ENCODE results near the gene C13orf46. TPM values are rescaled to one million over a fixed set of nuclear protein-coding genes. Genes with fewer than 3 reads are reported as not detected.

Gene C13orf46
- total RNA-seq, 3 donors from 2014 or later, result 0.16 to 0.73 (median 0.66) TPM

DNA sequence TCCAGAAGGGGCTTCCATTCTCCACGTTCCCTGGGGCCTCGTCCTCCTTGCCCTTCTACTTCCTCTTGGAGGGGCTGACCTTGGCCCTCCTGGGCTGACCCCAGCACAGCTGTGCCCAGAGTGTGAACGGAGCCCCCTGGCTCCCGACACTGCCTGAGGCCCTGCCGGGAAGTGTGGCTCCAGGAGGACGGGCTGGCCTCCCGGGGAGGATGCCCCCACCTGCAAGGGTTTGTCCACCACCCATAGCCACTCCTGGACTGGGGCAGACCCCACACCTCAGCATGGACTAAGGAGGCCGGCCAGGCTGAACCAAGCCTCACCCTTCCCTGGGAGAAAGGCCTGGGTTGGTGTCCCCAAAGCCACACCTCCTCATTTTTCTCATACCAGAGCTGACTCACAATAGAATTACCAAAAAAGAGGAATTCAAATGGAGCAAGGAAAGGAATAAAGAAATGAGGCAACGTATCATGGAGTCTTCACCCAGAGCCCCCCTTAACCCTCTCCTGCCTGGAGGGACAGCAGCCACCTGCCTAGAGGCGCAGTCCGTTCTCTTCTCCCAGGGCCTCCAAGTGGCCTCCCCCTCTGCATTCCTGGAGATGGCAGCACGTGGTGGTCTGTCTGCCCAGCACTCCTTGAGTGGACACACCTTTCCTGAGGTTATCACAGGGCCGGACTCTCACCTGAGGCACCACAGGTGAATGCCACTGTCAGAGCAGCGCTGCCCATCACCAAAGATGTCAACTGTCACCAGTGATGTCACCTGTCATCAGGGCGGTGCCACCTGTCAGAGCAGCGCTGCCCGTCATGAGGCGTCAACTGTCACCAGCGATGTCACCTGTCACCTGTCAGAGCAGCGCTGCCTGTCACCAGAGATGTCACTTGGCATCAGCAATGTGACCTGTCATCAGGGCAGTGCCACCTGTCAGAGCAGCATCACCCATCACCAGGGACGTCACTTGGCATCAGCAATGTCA is 3.1 kb upstream of the C13orf46 start:
- no peaks in the 10 kb centered on the region for H3K9me3 ChIP-seq
- TF ChIP-seq, protein P1, sequence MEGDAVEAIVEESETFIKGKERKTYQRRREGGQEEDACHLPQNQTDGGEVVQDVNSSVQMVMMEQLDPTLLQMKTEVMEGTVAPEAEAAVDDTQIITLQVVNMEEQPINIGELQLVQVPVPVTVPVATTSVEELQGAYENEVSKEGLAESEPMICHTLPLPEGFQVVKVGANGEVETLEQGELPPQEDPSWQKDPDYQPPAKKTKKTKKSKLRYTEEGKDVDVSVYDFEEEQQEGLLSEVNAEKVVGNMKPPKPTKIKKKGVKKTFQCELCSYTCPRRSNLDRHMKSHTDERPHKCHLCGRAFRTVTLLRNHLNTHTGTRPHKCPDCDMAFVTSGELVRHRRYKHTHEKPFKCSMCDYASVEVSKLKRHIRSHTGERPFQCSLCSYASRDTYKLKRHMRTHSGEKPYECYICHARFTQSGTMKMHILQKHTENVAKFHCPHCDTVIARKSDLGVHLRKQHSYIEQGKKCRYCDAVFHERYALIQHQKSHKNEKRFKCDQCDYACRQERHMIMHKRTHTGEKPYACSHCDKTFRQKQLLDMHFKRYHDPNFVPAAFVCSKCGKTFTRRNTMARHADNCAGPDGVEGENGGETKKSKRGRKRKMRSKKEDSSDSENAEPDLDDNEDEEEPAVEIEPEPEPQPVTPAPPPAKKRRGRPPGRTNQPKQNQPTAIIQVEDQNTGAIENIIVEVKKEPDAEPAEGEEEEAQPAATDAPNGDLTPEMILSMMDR (IDR thresholded peaks at IDR 0.05), result no peak
- TF ChIP-seq POLR2AphosphoS5 (IDR thresholded peaks at IDR 0.05) (peak in 1 of 3 donors; percentile 19), POLR2A (IDR thresholded peaks at IDR 0.05) (no peak)
- no peaks in the 10 kb centered on the region for H3K4me1 ChIP-seq
- no peaks in the 10 kb centered on the region for H3K36me3 ChIP-seq
- DNase-seq (ENCODE audit: low spot score in 2 of 2), result no peak
- no peak overlapping the region for H3K4me3 ChIP-seq
- peak overlapping the region in 1 of 2 donors; percentile 48 for H3K27ac ChIP-seq
- intact Hi-C loops (cut with DNase I; ENCODE audit: low total_unique reads), result no loop called here
- no peaks in the 10 kb centered on the region for H3K27me3 ChIP-seq

DNA sequence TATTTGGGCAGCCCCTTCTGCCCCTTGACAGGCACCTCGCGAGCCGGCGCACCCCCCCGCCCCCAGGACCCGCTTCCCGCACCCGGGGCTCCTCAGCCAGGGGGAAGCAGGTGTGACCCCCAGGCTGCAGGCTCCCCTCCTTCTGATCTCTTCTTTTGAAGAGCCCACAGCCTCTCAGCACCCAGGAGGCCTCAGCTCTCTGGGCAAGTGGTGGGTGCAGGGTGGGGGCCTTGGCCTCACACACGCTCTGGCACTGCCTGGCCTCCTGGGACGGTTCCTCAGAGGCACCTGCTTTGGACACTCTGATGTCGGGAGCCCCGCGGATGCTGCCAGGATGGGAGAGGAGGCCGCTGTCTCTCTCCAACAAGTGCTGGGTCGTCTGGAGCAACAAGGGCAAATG is 1.5 kb upstream of the C13orf46 start:
- H3K9me3 ChIP-seq, result no peaks in the 10 kb centered on the region
- intact Hi-C loops (cut with DNase I; ENCODE audit: low total_unique reads), result no loop called here
- no peak for DNase-seq (ENCODE audit: low spot score in 2 of 2)
- no peaks in the 10 kb centered on the region for H3K27me3 ChIP-seq
- H3K4me1 ChIP-seq, result peaks cover 5 to 12% of the 10 kb centered on the region in 2 donors
- no peaks in the 10 kb centered on the region for H3K36me3 ChIP-seq
- H3K27ac ChIP-seq, result peak overlapping the region in 1 of 2 donors; percentile 2
- TF ChIP-seq, protein P1 (IDR thresholded peaks at IDR 0.05), result no peak
- no peak for TF ChIP-seq POLR2AphosphoS5 (IDR thresholded peaks at IDR 0.05)
- TF ChIP-seq POLR2A (IDR thresholded peaks at IDR 0.05), result no peak
- no peak overlapping the region for H3K4me3 ChIP-seq

DNA sequence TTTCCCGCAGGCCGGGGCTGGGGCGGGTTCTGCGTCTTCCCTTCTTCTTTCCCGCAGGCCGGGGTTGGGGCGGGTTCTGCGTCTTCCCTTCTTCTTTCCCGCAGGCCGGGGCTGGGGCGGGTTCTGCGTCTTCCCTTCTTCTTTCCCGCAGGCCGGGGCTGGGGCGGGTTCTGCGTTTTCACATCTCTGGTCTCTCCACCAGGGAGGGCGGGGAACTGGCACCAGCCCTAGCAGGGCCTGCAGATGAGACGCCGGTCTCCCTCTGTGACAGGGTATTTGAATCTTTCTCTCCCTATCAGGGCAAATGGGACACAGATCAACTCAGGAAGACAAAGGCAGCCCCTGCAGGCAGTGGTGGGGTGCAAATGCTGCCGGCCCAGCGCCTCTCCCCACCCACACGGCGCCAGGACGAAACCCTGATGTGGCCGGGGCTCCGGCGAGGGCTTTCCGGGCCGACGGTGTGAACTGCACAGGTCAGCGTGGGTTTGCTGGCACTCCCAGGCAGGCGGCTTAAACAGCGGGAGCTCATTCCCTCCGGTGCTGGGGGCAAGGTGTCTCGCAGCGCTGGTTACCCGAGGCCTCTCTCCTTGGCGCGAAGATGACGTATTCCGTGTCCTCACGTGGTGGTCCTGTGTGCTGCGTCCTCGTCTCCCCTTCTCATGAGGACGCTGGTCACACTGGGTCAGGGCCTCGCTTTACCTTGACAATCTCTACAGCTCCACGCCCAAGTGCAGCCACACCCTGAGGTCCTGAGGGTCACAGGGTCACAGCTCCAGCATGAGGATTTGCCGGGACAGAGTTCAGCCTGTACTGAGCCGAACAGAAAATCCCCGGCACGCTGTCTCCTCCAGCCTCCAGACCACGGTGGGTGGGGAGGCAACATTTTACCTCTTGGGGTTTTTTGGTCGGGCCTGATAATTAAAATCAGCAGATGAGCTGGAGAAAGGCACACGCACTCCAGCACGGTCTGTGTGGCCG is 717 bp upstream of the C13orf46 start:
- TF ChIP-seq, protein P1 (IDR thresholded peaks at IDR 0.05), result no peak
- TF ChIP-seq POLR2A (IDR thresholded peaks at IDR 0.05) (no peak), POLR2AphosphoS5 (IDR thresholded peaks at IDR 0.05) (no peak)
- no peaks in the 10 kb centered on the region for H3K27me3 ChIP-seq
- no peaks in the 10 kb centered on the region for H3K36me3 ChIP-seq
- no peak overlapping the region for H3K4me3 ChIP-seq
- intact Hi-C loops (cut with DNase I; ENCODE audit: low total_unique reads), result no loop called here
- DNase-seq (ENCODE audit: low spot score in 2 of 2), result no peak
- H3K9me3 ChIP-seq, result no peaks in the 10 kb centered on the region
- H3K27ac ChIP-seq, result peak overlapping the region in 1 of 2 donors; percentile 2
- H3K4me1 ChIP-seq, result peaks cover 5 to 12% of the 10 kb centered on the region in 2 donors

DNA sequence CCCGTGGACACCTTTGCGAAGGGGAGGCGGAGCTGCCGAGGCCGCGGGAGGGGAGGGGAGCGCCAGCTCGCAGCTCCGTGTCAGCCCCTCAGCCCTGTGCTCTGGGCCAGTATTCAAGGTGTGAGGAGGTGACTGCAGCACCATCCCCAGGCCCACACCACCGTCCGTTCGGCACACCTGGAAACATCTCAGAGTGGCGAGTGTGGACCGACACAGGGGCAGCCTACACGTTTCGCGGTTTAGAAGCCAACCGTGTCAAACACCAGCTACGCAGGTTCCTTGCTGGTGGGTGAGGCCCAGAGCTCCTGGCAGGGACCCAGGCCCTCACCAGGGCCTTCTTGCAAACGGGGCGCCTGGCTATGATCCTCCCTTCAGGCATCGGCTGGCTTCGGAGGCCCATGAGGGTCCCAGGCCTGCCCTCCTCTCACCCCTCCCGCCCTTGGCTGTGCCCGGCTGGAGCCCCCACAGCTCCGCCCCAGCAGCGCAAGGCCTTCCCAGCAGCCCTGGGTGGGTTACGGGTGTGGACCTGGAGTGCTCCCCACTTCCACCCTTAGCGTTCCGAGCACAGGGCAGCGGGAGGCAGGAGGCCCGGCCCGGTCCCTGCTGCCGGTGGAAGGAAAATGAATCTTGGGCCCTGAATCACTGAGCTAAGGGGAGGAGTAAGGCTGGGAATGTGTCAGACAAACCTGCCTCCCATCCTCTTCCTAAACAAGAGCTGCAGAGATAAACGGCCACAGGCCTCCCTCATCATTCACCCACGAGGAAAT is 1.2 kb downstream of the C13orf46 start:
- Histone ChIP-seq H3K36me3 (no peaks in the 10 kb centered on the region), H3K4me1 (peaks cover 5 to 12% of the 10 kb centered on the region in 2 donors), H3K27me3 (no peaks in the 10 kb centered on the region), H3K9me3 (no peaks in the 10 kb centered on the region), H3K4me3 (no peak overlapping the region), H3K27ac (peak overlapping the region; percentile 44 to 95)
- TF ChIP-seq POLR2A (IDR thresholded peaks at IDR 0.05), result no peak
- DNase-seq (ENCODE audit: low spot score in 2 of 2), result no peak
- intact Hi-C loops (cut with DNase I; ENCODE audit: low total_unique reads), result no loop called here
